Panc1 (cell line): ENCODE measurements around the gene TMEM131L. TPM values are rescaled to one million over a fixed set of nuclear protein-coding genes. Genes with fewer than 3 reads are reported as not detected.

Source experiments
- ATAC-seq: fragments of 200-7000 bp; cut with Tn5 transposase; 2 replicates; pipeline ENCODE4 v1.9.1; 2020; ENCODE audit warnings: mild to moderate bottlenecking, moderate library complexity
- BruUV-seq: library from RNA; stranded (reverse); fragments of 400-500 nt; replicated peaks from 2 replicates; lab custom pipeline; 2021; lab: Mats Ljungman, UMichigan
- CTCF ChIA-PET: fragments of 300-600 bp; sonication (Branson Sonifier 250); formaldehyde crosslinking; loops from one replicate; lab custom pipeline; 2022; ENCODE audit warnings: antibody characterized with exemption; lab: Charles Lee
- POLR2A ChIA-PET: fragments of 300-600 bp; sonication (Branson Sonifier 250); formaldehyde crosslinking; loops from one replicate; lab custom pipeline; 2022; ENCODE audit warnings: antibody characterized with exemption; lab: Charles Lee
- DNase-seq: peaks from one replicate; pipeline ENCODE4 v3.0.0-alpha.2; 2010; ENCODE audit warnings: low read depth, low spot score
- H3K27ac ChIP-seq: 2 replicates; pipeline ENCODE4 v1.5.1; 2011; ENCODE audit warnings: mild to moderate bottlenecking, low read length, inconsistent platforms
- H3K27me3 ChIP-seq: fragments of 200-500 bp; sonication (Bioruptor generic); 2 replicates; pipeline ENCODE4 v1.6.0; 2014; ENCODE audit warnings: low read length, inconsistent platforms; ENCODE audit not compliant: control insufficient read depth, insufficient read depth
- H3K36me3 ChIP-seq: fragments of 200-500 bp; sonication (Bioruptor generic); 2 replicates; pipeline ENCODE4 v1.5.1; 2014; ENCODE audit warnings: inconsistent platforms, mild to moderate bottlenecking, low read length, moderate library complexity; ENCODE audit not compliant: control insufficient read depth, insufficient read depth
- H3K4me1 ChIP-seq: 2 replicates; pipeline ENCODE4 v1.5.1; 2011; ENCODE audit warnings: inconsistent platforms, mild to moderate bottlenecking, low read length, moderate library complexity; ENCODE audit not compliant: control insufficient read depth, insufficient read depth
- H3K4me3 ChIP-seq, 2 experiments: 2 replicates each; pipeline ENCODE4 v1.5.1; 2011 to 2012; ENCODE audit warnings: low read depth in 2 of 2, low read length in 2 of 2, mild to moderate bottlenecking in 2 of 2, inconsistent platforms in 1 of 2, moderate library complexity in 1 of 2
- H3K9me3 ChIP-seq: fragments of 200-500 bp; sonication (Bioruptor generic); 2 replicates; pipeline ENCODE4 v1.5.1; 2014; ENCODE audit warnings: low read depth, mild to moderate bottlenecking, inconsistent platforms, low read length, moderate library complexity; ENCODE audit not compliant: control insufficient read depth, insufficient read depth
- POLR2AphosphoS5 ChIP-seq: IDR thresholded peaks from 2 replicates; pipeline ENCODE4 v1.6.1; 2012; ENCODE audit warnings: mild to moderate bottlenecking, low read depth, low read length, moderate library complexity
- SIN3A ChIP-seq: IDR thresholded peaks from 2 replicates; pipeline ENCODE4 v1.6.1; 2012; ENCODE audit warnings: low read depth, mild to moderate bottlenecking, low read length, moderate library complexity, borderline replicate concordance; ENCODE audit not compliant: insufficient read depth
- TCF7L2 ChIP-seq: IDR thresholded peaks from 2 replicates; pipeline ENCODE4 v1.6.1; 2011; ENCODE audit warnings: mild to moderate bottlenecking, low read depth, low read length, inconsistent platforms
- in situ Hi-C: cut with HindIII; loops from 2 replicates; pipeline ENCODE4 v1.10.0; 2016; ENCODE audit warnings: low sequenced_read_pairs, low pct_unique_long_range_greater_than_20kb
- intact Hi-C: fragments of 100-400 bp; cut with micrococcal nuclease; formaldehyde crosslinking; loops from one replicate; pipeline ENCODE4 v1.10.0; 2022; ENCODE audit not compliant: unreplicated experiment
- total RNA-seq: library from RNA; stranded (reverse); gene quantifications from one replicate; pipeline ENCODE4 v1.2.1, GENCODE V29; 2021; ENCODE audit not compliant: unreplicated experiment
- TF ChIP-seq, protein P1 (sequence below): fragments of 450-650 bp; IDR thresholded peaks from 2 replicates; pipeline ENCODE4 v1.5.1; 2017; ENCODE audit warnings: mild to moderate bottlenecking
- TF ChIP-seq, protein P2 (sequence below), 2 experiments: IDR thresholded peaks; 2 replicates each; pipeline ENCODE4 v1.6.1; 2011 to 2012; ENCODE audit warnings: low read depth in 2 of 2, control low read depth in 1 of 2, low read length in 1 of 2, mild to moderate bottlenecking in 1 of 2, moderate library complexity in 1 of 2; ENCODE audit not compliant: insufficient read depth in 1 of 2

Gene TMEM131L
- total RNA-seq, 1 experiment from 2014 or later, result 13.5 TPM

DNA sequence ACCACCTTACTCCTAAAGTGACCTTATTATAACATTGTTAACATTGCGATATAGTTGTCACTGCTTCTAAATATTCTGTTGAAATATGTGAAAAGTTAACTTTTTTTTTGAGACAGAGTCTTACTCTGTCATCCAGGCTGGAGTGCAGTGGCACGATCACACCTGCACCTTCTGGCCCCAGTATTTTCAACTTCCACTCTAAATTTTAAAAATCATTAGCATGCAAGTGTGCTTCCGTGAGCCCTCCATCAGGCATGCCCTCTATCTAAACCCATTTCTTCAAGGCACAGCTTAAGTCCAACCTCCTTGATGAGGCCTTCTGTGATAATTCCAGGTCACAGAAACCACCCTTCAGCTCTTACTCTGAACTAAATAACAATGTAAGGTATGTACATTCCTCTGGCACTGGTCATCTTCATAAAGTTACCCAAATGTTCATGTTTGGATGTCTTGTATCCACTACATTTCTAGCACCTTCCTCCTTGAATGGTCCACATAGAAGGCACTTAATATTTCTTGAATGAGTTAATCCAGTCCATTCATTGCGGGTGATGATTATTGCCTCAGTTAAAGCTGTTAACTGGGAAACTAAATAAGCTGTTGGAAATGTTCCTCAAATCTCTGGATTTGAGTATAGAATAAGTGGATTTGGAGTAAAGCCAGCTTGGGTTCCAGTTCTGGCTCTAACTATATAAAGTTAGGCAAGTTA, 38.6 kb upstream of the TMEM131L start:
- Histone ChIP-seq H3K4me3 (no peak overlapping the region), H3K27ac (no peak overlapping the region), H3K9me3 (no peaks in the 10 kb centered on the region), H3K4me1 (no peaks in the 10 kb centered on the region), H3K36me3 (no peaks in the 10 kb centered on the region), H3K27me3 (no peaks in the 10 kb centered on the region)
- CTCF ChIA-PET, result no interaction called here
- DNase-seq (no peak), ATAC-seq (no peak)
- POLR2A ChIA-PET, result no interaction called here
- in situ Hi-C loops (no loop called here), intact Hi-C loops (no loop called here)
- TF ChIP-seq SIN3A, result no peak
- TF ChIP-seq, protein P1, sequence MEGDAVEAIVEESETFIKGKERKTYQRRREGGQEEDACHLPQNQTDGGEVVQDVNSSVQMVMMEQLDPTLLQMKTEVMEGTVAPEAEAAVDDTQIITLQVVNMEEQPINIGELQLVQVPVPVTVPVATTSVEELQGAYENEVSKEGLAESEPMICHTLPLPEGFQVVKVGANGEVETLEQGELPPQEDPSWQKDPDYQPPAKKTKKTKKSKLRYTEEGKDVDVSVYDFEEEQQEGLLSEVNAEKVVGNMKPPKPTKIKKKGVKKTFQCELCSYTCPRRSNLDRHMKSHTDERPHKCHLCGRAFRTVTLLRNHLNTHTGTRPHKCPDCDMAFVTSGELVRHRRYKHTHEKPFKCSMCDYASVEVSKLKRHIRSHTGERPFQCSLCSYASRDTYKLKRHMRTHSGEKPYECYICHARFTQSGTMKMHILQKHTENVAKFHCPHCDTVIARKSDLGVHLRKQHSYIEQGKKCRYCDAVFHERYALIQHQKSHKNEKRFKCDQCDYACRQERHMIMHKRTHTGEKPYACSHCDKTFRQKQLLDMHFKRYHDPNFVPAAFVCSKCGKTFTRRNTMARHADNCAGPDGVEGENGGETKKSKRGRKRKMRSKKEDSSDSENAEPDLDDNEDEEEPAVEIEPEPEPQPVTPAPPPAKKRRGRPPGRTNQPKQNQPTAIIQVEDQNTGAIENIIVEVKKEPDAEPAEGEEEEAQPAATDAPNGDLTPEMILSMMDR, result no peak
- TF ChIP-seq POLR2AphosphoS5, result no peak
- TF ChIP-seq TCF7L2, result no peak
- TF ChIP-seq, protein P2, sequence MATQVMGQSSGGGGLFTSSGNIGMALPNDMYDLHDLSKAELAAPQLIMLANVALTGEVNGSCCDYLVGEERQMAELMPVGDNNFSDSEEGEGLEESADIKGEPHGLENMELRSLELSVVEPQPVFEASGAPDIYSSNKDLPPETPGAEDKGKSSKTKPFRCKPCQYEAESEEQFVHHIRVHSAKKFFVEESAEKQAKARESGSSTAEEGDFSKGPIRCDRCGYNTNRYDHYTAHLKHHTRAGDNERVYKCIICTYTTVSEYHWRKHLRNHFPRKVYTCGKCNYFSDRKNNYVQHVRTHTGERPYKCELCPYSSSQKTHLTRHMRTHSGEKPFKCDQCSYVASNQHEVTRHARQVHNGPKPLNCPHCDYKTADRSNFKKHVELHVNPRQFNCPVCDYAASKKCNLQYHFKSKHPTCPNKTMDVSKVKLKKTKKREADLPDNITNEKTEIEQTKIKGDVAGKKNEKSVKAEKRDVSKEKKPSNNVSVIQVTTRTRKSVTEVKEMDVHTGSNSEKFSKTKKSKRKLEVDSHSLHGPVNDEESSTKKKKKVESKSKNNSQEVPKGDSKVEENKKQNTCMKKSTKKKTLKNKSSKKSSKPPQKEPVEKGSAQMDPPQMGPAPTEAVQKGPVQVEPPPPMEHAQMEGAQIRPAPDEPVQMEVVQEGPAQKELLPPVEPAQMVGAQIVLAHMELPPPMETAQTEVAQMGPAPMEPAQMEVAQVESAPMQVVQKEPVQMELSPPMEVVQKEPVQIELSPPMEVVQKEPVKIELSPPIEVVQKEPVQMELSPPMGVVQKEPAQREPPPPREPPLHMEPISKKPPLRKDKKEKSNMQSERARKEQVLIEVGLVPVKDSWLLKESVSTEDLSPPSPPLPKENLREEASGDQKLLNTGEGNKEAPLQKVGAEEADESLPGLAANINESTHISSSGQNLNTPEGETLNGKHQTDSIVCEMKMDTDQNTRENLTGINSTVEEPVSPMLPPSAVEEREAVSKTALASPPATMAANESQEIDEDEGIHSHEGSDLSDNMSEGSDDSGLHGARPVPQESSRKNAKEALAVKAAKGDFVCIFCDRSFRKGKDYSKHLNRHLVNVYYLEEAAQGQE (IDR thresholded peaks at IDR 0.05; ENCODE audit: insufficient read depth in 1 of 2, low read depth in 2 of 2, low read length in 1 of 2), result no peak
- no TSS peak for BruUV-seq

DNA sequence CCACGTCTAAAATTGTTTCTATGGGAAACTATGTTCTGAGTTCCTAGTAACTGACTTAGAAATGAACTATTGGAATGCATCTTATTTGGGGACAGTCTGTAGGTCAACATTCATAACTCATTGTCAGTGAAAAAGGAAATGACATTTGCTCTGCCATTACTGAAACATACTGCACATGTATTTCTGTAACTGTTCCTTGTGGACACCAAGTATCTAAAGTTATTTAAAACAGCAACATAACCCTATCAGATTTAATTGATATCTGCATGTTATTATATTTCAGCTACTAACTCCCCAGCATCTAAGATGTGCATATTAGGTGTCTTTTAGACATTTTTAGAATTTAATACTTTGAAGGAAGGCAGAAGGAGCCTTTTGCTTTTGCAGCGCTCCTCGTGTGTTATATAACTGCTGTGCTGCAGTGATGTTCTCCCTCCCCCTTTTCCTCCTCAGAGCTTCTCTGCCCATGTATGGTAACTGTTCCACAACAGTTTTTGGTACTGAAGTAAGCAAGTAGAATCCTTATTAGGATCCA, 37.2 kb upstream of the TMEM131L start:
- TF ChIP-seq, protein P1, result no peak
- no peak for TF ChIP-seq POLR2AphosphoS5
- TF ChIP-seq TCF7L2, result no peak
- TF ChIP-seq, protein P2 (IDR thresholded peaks at IDR 0.05; ENCODE audit: insufficient read depth in 1 of 2, low read depth in 2 of 2, low read length in 1 of 2), result no peak
- no peak for TF ChIP-seq SIN3A
- no peaks in the 10 kb centered on the region for H3K4me1 ChIP-seq
- intact Hi-C loops (no loop called here), in situ Hi-C loops (no loop called here)
- no peak for ATAC-seq
- BruUV-seq, result no TSS peak
- no peak overlapping the region for H3K4me3 ChIP-seq
- H3K36me3 ChIP-seq, result no peaks in the 10 kb centered on the region
- H3K27ac ChIP-seq, result no peak overlapping the region
- no peaks in the 10 kb centered on the region for H3K9me3 ChIP-seq
- H3K27me3 ChIP-seq, result no peaks in the 10 kb centered on the region
- CTCF ChIA-PET, result no interaction called here
- DNase-seq, result no peak
- POLR2A ChIA-PET, result no interaction called here
